Measurements from ENCODE around the gene MPIG6B.

- peak; percentile 35 for TF ChIP-seq CTCF (IDR thresholded peaks at IDR 0.05; ENCODE audit: low read length)
- TF ChIP-seq EZH2phosphoT487 (IDR thresholded peaks at IDR 0.05; ENCODE audit: low read length) = no peak
- no peak for TF ChIP-seq EZH2 (optimal IDR thresholded peaks at IDR 0.05; ENCODE audit: low read depth, low read length)
These were observed 10.9 kb upstream of the MPIG6B start for GRCh38 chr6:31712296-31712695.

Measured in MM.1S (cell line).